Karpas-422 (cell line): ENCODE results near the gene SPAG9. TPM values are rescaled to one million over a fixed set of nuclear protein-coding genes. Genes with fewer than 3 reads are reported as not detected.

ENCODE experiments used
- DNase-seq: peaks from one replicate; pipeline ENCODE4 v3.0.0-alpha.2; 2015
- H2AFZ ChIP-seq: fragments of 200-600 bp; sonication (generic); 2 replicates; pipeline ENCODE4 v1.6.1; 2014; ENCODE audit warnings: antibody characterized with exemption, low read length, mixed read lengths
- H3K27ac ChIP-seq: fragments of 200-600 bp; sonication (generic); 2 replicates; pipeline ENCODE4 v1.5.1; 2014; ENCODE audit warnings: mild to moderate bottlenecking, low read length, moderate library complexity
- H3K27me3 ChIP-seq: fragments of 200-600 bp; sonication (generic); 2 replicates; pipeline ENCODE4 v1.6.1; 2014; ENCODE audit warnings: low read length, mixed read lengths
- H3K36me3 ChIP-seq: fragments of 200-600 bp; sonication (generic); 2 replicates; pipeline ENCODE4 v1.6.1; 2014; ENCODE audit warnings: low read length, mixed read lengths; ENCODE audit not compliant: insufficient read depth
- H3K4me1 ChIP-seq: fragments of 200-600 bp; sonication (generic); 2 replicates; pipeline ENCODE4 v1.6.1; 2014; ENCODE audit warnings: mild to moderate bottlenecking, low read length, mixed read lengths
- H3K4me2 ChIP-seq: fragments of 200-600 bp; sonication (generic); 2 replicates; pipeline ENCODE4 v1.6.1; 2014; ENCODE audit warnings: low read length, low read depth, mild to moderate bottlenecking; ENCODE audit not compliant: poor library complexity, severe bottlenecking
- H3K4me3 ChIP-seq: fragments of 200-600 bp; sonication (generic); 2 replicates; pipeline ENCODE4 v1.5.1; 2014; ENCODE audit warnings: mild to moderate bottlenecking, antibody characterized with exemption, low read length, mixed read lengths
- H3K79me2 ChIP-seq: fragments of 200-600 bp; sonication (generic); 2 replicates; pipeline ENCODE4 v1.6.1; 2014; ENCODE audit warnings: mild to moderate bottlenecking, low read length, mixed read lengths
- H3K9ac ChIP-seq: fragments of 200-600 bp; sonication (generic); 2 replicates; pipeline ENCODE4 v1.6.0; 2014; ENCODE audit warnings: low read length
- H3K9me2 ChIP-seq: fragments of 200-600 bp; sonication (generic), shearing (Covaris generic); replicated peaks from 2 replicates; pipeline ENCODE4 v1.6.0; 2014; ENCODE audit warnings: mild to moderate bottlenecking, low read length, moderate library complexity; ENCODE audit not compliant: insufficient read depth
- H3K9me3 ChIP-seq: fragments of 300-700, 200-600 bp; sonication (generic); 2 replicates; pipeline ENCODE4 v1.6.1; 2014; ENCODE audit warnings: low read length, mixed read lengths
- H4K20me1 ChIP-seq: fragments of 200-600 bp; sonication (generic); 2 replicates; pipeline ENCODE4 v1.6.1; 2014; ENCODE audit warnings: mild to moderate bottlenecking, antibody characterized with exemption, low read length, low read depth; ENCODE audit not compliant: insufficient read depth
- total RNA-seq: library from RNA; depleted of rRNA; stranded (reverse); fragments of >200 nt; shearing (Covaris generic); gene quantifications from 2 replicates; pipeline ENCODE4 v1.2.3, GENCODE V29; 2014; ENCODE audit warnings: low replicate concordance

Gene SPAG9
- total RNA-seq, 1 experiment from 2014 or later: 62.4 TPM

DNA sequence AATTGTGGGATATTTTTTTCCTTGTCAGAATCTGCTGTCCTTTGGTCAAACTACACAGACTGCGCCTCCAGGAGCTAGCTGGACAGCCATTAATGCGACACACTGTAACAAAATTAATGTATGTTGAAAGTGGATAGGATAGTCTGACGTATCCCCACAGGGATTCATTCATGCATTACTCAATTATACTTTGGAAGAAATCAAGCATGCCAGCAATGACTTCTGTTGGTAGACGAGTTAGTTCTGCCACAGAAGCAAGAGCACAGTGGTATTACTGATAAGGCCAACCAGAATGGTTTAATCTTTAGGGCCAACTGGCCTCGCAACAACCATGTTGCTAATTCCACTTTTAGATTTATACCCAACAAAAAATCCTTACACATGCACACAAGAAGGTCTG is 148.1 kb downstream of the SPAG9 start:
- peaks cover 24% of the 10 kb centered on the region for H3K4me1 ChIP-seq
- H3K27me3 ChIP-seq: no peaks in the 10 kb centered on the region
- no peaks in the 10 kb centered on the region for H3K9me2 ChIP-seq
- H3K36me3 ChIP-seq: peaks cover 39% of the 10 kb centered on the region; the same call in 1 of the 2 replicates
- no peaks in the 10 kb centered on the region for H3K9me3 ChIP-seq
- no peak for DNase-seq
- no peak overlapping the region for H3K27ac ChIP-seq
- H4K20me1 ChIP-seq: no peaks in the 10 kb centered on the region
- no peak overlapping the region for H2AFZ ChIP-seq
- no peaks in the 10 kb centered on the region for H3K79me2 ChIP-seq
- no peak overlapping the region for H3K9ac ChIP-seq
- no peak overlapping the region for H3K4me3 ChIP-seq
- H3K4me2 ChIP-seq: no peak overlapping the region

- no peak for DNase-seq
Measured at GRCh38 chr17:50967795-50968194, 152.9 kb downstream of the SPAG9 start.

GRCh38 chr17:50966163-50966666 is 154.5 kb downstream of the SPAG9 start:
- no peaks in the 10 kb centered on the region for H4K20me1 ChIP-seq
- H3K4me3 ChIP-seq: no peak overlapping the region
- H2AFZ ChIP-seq: no peak overlapping the region
- no peak overlapping the region for H3K9ac ChIP-seq
- peak overlapping the region; percentile 50 for H3K27ac ChIP-seq
- DNase-seq: no peak
- H3K27me3 ChIP-seq: no peaks in the 10 kb centered on the region
- H3K4me1 ChIP-seq: peaks cover 33% of the 10 kb centered on the region
- no peaks in the 10 kb centered on the region for H3K9me3 ChIP-seq
- H3K79me2 ChIP-seq: no peaks in the 10 kb centered on the region
- peak overlapping the region; percentile 44 for H3K4me2 ChIP-seq
- H3K9me2 ChIP-seq: no peaks in the 10 kb centered on the region
- peaks cover 12% of the 10 kb centered on the region; the same call in 1 of the 2 replicates for H3K36me3 ChIP-seq

More at GRCh38 chr17:50967795-50968194, 152.9 kb downstream of the SPAG9 start:
- no peak overlapping the region for H3K4me2 ChIP-seq
- no peaks in the 10 kb centered on the region for H3K27me3 ChIP-seq
- H3K4me1 ChIP-seq: peaks cover 41% of the 10 kb centered on the region
- no peaks in the 10 kb centered on the region for H3K9me2 ChIP-seq
- no peaks in the 10 kb centered on the region for H3K9me3 ChIP-seq
- no peaks in the 10 kb centered on the region for H3K79me2 ChIP-seq
- no peak overlapping the region for H3K4me3 ChIP-seq
- H4K20me1 ChIP-seq: no peaks in the 10 kb centered on the region
- H3K36me3 ChIP-seq: peaks cover 12% of the 10 kb centered on the region; the same call in 1 of the 2 replicates
- H3K27ac ChIP-seq: peak overlapping the region; percentile 22
- no peak overlapping the region for H2AFZ ChIP-seq
- H3K9ac ChIP-seq: no peak overlapping the region

GRCh38 chr17:50963139-50963538 is 157.5 kb downstream of the SPAG9 start:
- H3K4me2 ChIP-seq: no peak overlapping the region
- H3K27ac ChIP-seq: no peak overlapping the region
- no peaks in the 10 kb centered on the region for H4K20me1 ChIP-seq
- H3K27me3 ChIP-seq: no peaks in the 10 kb centered on the region
- H3K9ac ChIP-seq: no peak overlapping the region
- no peaks in the 10 kb centered on the region for H3K9me2 ChIP-seq
- H3K4me3 ChIP-seq: no peak overlapping the region
- no peak overlapping the region for H2AFZ ChIP-seq
- H3K4me1 ChIP-seq: peaks cover 31% of the 10 kb centered on the region
- peaks cover 12% of the 10 kb centered on the region; the same call in 1 of the 2 replicates for H3K36me3 ChIP-seq
- H3K9me3 ChIP-seq: no peaks in the 10 kb centered on the region
- DNase-seq: no peak
- no peaks in the 10 kb centered on the region for H3K79me2 ChIP-seq

- H3K9me3 ChIP-seq: no peaks in the 10 kb centered on the region
- peaks cover 8% of the 10 kb centered on the region; the same call in 1 of the 2 replicates for H3K36me3 ChIP-seq
- H3K79me2 ChIP-seq: no peaks in the 10 kb centered on the region
- H3K9me2 ChIP-seq: no peaks in the 10 kb centered on the region
- H3K27me3 ChIP-seq: no peaks in the 10 kb centered on the region
- no peak overlapping the region for H3K4me2 ChIP-seq
- H3K4me3 ChIP-seq: no peak overlapping the region
- H3K9ac ChIP-seq: no peak overlapping the region
- H3K27ac ChIP-seq: no peak overlapping the region
- peaks cover 16% of the 10 kb centered on the region for H3K4me1 ChIP-seq
- H2AFZ ChIP-seq: no peak overlapping the region
- DNase-seq: no peak
- peaks cover 4% of the 10 kb centered on the region; the same call in 1 of the 2 replicates for H4K20me1 ChIP-seq
Measured at GRCh38 chr17:50961282-50962220, 159.1 kb downstream of the SPAG9 start.

- no peaks in the 10 kb centered on the region for H3K9me3 ChIP-seq
- H3K4me1 ChIP-seq: no peaks in the 10 kb centered on the region
- no peaks in the 10 kb centered on the region for H3K27me3 ChIP-seq
- H3K4me2 ChIP-seq: no peak overlapping the region
- DNase-seq: no peak
- H3K9me2 ChIP-seq: no peaks in the 10 kb centered on the region
- no peaks in the 10 kb centered on the region for H3K79me2 ChIP-seq
- no peak overlapping the region for H3K4me3 ChIP-seq
- no peak overlapping the region for H2AFZ ChIP-seq
- no peak overlapping the region for H3K9ac ChIP-seq
- no peak overlapping the region for H3K27ac ChIP-seq
- peaks cover 4% of the 10 kb centered on the region; the same call in 1 of the 2 replicates for H4K20me1 ChIP-seq
- H3K36me3 ChIP-seq: no peaks in the 10 kb centered on the region
Measured at GRCh38 chr17:50959341-50959740, 161.3 kb downstream of the SPAG9 start.

DNA sequence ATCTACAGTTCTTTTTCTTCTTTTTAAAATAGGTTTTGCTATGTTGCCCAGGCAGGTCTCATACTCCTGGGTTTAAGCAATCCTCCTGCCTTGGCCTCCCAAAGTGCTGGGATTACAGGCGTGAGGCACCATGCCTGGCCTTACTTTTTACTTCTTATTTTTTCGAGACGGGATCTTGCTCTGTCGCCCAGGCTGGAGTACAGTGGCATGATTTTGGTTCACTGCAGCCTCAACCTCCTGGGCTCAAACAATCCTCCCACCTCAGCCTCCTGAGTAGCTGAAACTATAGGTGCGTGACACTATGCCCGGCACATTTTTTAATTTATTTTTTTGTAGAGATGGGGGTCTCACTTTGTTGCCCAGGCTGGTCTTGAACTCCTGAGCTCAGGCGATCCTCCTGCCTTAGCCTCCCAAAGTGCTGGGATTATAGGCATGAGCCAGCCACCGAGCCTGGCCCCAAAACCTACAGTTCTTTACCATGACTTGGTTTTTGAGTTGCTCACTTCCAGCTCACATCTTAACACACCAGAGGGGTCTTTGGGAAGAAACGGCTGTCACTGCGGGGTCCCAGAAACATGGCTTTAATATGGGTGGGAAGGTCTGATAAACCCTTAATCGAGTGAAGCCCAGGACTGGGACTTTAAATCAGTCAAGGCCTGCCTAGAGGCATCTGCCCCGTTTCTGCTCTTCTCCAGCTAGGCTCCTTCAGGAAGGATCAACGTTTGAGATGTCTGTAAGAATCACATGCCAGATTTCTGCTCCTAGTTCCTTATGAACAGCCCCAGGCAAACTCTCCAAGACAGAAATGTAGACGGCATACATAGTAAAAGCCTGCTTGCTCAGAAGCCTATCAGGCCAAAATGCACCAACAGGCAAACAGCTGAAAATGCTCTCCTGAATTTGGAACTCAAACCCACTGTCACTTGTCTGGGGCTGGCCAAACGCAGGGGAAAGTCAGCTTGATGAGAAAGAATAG is 162.8 kb downstream of the SPAG9 start:
- Histone ChIP-seq H3K9me2 (no peaks in the 10 kb centered on the region), H4K20me1 (peaks cover 4% of the 10 kb centered on the region; the same call in 1 of the 2 replicates), H3K27ac (no peak overlapping the region), H2AFZ (no peak overlapping the region), H3K36me3 (no peaks in the 10 kb centered on the region), H3K4me1 (no peaks in the 10 kb centered on the region), H3K4me3 (no peak overlapping the region), H3K79me2 (no peaks in the 10 kb centered on the region), H3K9ac (no peak overlapping the region), H3K4me2 (no peak overlapping the region), H3K27me3 (no peaks in the 10 kb centered on the region), H3K9me3 (no peaks in the 10 kb centered on the region)
- no peak for DNase-seq
